Neural progenitor cell (in vitro differentiated cells): ENCODE measurements around the gene GULP1.

Experiments used
- CTCF ChIP-seq: fragments of 200-600 bp; sonication (generic); IDR thresholded peaks from 2 replicates; pipeline ENCODE4 v1.5.1; 2017; ENCODE audit warnings: antibody characterized with exemption, mild to moderate bottlenecking
- EZH2 ChIP-seq: fragments of 200-600 bp; sonication (generic); IDR thresholded peaks from 2 replicates; pipeline ENCODE4 v1.6.1; 2017; ENCODE audit warnings: antibody characterized with exemption, mild to moderate bottlenecking, moderate library complexity
- EZH2phosphoT487 ChIP-seq: fragments of 200-600 bp; sonication (generic); IDR thresholded peaks from 2 replicates; pipeline ENCODE4 v1.6.1; 2017; ENCODE audit warnings: antibody characterized with exemption

GRCh38 chr2:188481474-188481873, 189.8 kb downstream of the GULP1 start:
- TF ChIP-seq CTCF (no peak), EZH2 (no peak), EZH2phosphoT487 (no peak)
